ENCODE results near the gene EXT2.

GRCh38 chr11:44193856-44194255 is 98.4 kb downstream of the EXT2 start:
- TF ChIP-seq CTCF (IDR thresholded peaks at IDR 0.05) (no peak), POLR2AphosphoS5 (IDR thresholded peaks at IDR 0.05) (no peak)
